Measurements from ENCODE around the gene NUAK1.

The NUAK1 gene

DNA sequence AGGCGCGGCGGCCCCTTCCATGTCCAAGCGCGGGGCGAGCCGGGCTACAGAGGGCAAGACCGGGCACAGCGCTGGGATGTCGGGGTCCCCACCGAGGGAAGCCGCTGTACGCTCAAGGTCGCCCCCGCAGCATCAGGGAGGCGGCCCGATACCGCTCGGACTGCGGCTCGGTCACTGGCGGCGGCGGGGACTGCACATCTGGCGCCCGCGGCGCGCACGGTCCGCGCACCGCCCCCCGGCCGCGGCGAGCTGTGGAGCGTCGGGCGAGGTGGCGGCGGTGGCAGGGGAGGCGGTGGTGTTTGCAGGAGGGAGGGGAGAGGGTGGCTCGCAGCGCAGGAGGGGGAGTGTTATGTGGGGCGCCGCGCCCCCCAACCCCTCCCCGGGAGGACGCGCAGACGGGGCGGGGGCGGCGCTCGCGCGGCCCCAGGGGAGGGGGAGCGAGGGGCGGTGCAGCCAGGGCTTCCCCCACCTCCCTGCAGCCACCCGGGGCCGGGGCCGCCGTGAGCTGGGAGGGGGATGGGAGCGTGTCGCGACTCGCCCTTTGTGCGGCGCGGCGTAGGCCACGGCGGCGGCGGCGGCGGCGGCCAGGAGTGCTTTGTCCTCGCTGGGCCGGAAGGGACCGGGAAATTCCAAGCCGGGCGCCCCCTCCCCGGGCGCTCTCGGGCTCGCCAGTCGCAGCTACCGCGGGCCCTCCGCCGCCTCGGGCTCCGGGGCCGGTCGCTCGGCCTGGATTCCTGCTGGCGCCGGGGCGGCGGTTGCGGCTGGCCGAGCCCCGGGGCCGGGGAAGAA lies at the start of gene NUAK1:
TSS of gene NUAK1 (minus strand) at position 322 of the 789 bp plus-strand sequence. CDS start at position 21, 301 bp downstream.
- FAIRE-seq = no peak

DNA sequence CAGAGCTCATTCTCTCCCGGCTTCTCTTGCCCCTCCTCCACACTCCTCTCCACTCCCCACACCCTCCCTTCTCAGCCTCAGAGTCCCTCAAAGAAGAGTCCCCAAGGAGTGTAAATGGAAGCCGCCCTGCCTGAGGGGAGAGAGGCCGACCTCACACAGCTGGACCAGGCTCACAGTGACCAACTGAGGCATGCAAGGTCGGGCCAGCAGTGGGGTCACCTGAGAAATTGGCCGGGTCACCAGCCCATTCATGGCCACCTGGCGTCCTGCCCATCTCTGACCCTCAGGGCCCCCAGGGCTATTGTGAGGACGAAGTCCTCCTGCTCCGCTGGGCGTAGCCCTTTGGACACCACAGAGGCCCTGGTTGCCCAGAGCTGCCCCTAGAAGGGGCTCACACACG lies 49.5 kb upstream of the NUAK1 start:
- FAIRE-seq = no peak

DNA sequence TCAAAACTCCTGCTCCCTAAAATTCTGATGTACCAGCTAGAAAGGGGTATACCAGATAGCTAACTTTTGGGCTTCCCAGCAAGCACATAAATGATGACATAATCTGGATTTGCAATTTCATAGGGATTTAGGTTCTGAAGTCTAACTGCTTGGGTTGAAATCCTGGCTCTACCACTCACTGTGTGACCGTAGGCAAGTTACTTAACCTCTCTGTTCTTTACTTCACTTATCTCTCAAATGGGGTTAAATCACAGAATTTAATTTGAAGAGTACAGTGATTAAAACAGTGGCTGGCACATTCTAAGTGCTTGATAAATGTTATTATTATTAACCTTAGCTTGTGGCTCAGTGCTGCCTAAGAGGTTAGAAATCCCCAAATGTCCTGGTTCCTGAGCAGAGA lies 49.1 kb upstream of the NUAK1 start:
- FAIRE-seq = no peak

DNA sequence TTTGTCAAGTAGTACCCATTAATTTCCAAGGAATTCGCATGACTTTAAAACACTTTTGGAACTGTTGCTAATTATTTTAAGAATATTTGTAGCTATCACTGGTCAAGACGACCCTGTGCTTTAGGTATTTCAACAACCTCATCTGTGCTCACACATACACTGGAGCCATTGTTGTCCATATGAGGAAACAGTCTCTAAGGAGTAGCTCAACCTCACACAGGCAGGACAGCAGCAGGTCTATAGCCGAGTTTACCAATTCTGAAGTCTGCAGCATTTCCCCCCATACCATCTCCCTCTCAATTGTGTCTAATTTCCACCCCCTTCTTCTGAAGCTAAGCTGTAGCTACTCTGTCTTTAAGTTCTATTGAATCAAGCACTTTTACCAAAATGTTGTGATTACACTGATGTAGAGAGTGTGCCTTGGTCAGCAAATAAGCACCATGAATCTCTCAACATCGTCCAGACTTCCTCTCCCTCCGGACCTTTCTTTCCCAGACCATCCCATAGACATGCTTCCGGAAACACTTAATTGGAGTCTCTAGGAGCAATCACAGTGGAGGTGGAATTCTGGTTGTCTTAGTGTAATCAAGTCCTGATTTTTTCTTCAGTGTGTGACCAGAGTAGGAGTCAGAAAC lies 48.5 kb upstream of the NUAK1 start:
- no peak for FAIRE-seq

DNA sequence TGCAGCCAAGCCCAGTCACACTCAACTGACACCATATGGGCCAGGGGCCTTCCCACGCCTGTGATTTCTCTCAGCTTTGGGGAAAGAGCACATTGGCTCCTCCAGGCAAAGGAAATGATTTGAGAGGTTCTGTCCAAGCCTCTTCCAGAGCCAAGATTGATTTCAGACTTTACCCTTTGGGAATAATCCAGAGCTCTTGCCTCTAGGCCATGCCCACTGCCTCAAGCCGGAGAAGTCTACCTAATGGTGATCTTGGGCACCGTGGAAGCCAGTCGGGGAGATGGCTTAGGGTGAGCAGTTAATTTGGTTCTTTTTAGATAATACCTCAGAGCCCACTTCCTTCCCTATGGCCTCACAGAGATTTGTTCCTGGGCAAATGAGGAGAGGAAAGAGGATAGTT lies 45.0 kb upstream of the NUAK1 start:
- no peak for FAIRE-seq

DNA sequence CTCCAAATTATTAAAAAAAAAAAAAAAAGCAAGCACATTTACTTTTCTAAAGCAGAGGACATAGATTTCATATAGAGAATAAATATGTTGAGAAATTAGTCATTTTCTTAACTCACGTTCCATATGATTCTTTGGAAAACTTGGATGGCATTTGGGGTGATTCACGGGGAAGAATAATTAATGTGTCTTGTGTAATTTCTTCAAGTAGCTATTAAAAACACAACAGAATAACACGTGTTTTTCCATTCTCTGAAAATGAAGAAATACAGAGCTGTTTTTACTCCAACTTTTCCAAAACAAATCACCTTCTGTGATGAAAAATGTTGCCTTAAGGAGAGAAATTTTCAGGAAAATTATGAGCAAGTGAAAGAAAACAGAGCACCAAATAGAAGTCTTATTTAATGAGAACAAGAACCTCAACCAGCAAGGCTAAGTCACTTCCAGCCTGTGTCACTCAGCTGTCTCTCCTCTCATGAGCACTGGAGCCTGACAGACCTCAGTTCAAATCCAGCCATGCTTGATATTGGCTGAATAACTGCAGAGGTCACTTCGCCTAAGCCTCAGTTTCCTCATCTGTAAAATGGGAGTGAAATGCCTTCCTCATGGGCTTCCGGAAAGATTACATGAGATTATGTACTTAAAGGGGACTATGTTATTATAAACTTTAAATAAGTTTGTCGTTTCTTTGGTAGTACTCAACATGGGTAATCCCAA lies 42.8 kb upstream of the NUAK1 start:
- no peak for FAIRE-seq

DNA sequence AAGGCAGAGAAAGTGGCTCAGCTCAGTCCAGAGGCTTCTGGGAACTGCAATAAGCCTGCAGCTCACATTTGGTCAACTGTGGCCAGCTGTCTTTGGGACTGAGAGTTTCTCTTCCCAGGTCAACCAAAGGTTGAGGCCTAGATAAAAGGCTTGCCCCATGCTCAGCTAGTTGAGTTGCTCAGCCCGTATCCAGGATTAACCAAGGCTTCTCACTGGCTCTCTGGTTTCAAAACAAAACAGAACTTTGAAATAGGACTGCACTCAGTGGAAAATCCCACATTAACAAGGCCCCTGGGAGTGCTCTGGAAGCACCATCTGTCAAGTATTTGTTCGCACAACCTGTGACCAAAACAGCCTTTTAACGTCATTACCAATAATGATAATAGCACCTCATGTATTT lies 40.3 kb upstream of the NUAK1 start:
- FAIRE-seq = no peak

DNA sequence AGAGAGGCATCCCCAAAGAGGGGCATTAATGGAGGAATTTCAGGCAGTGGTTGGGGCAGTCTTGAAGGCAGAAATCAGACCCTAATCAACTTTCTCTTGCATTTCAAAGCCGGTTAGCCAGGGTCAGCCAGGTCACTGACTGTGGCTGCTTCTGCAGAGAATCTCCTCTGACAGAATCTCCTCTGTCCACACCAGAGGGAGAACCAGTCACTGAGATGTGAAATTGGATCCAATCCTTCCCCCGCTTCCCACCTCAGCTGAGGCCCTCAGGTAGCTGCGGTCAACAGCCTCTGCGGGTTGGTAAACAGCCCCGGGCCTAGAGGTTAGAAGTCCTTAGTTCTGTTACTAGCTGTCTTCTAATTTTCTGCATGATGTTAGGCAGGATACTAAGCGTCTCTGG lies 39.8 kb upstream of the NUAK1 start:
- no peak for FAIRE-seq

DNA sequence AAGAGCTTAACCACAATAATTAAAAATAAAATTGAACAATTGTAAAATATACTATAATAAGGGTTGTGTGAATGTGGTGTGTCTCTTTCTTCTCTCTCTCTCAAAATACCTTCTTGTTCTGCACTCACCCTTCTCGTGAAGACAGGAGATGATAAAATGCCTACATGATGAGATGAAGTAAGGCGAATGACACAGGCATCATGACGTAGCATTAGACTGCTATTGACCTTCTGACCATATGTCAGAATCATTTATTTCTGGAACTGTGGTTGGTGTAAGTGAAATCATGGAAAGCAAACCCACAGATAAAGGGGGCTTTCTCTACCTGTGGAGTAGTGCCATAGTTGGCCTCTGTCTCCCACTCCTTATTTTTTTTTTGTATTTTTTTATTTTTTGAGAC lies 37.8 kb upstream of the NUAK1 start:
- FAIRE-seq = no peak

DNA sequence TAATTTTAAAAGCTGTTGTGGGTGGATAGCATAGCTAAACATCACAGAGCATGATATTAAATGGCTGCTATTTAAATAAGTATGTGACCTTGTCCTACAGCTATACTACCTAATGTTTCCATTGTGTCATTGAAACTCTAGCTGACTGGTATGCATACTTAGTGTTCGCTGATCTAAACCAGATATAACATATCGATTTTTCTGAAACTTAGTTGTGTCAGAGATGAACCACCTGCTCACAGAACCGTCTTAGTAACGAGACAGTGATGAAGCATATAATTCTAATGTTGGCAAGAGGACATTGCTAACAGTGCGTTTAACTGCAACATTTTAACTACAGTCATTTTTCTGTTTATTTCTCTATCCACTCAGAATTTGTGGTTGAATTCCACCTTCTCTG lies 36.1 kb upstream of the NUAK1 start:
- no peak for FAIRE-seq

DNA sequence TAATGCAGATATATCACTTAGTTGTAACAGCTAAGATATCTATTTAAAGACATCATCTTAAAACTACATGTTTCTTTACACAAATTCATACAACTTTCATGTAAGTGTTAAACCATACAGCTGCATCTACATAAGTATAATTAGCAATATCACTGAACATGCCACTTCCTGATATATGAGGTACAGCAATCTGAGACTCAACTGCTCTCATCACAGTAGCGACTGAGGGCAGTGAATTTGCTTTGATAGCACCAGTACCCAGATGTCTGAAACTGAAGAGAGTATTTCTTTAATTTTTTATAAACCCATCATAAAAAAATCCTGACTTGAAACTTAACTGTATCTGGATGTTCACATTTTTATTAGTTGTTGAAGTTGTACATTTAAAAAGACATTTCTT lies 34.7 kb upstream of the NUAK1 start:
- FAIRE-seq = peak; percentile 59

DNA sequence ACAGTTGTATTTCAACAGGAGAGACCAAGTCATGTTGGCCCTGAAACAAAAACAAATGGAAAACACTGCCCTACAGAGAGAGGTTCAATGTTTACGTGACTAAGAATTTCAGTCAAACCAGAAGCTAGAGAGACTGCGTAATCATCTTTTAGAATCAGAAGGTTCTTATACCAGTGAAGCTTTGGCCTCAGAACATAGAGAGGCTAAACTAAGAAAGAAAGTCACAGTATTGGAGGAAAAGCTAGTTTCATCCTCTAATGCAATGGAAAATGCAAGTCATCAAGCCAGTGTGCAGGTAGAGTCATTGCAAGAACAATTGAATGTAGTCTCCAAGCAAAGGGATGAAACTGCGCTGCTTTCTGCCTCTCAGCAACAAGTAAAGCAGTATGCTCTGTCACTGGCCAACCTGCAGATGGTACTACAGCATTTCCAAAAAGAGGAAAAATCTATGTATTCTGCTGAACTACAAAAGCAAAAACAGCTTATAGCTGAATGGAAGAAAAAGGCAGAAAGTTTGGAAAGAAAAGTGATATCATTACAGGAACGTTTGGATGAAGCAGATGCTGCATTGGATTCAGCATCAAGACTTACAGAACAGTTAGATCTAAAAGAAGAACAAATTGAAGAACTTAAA lies 32.5 kb upstream of the NUAK1 start:
- no peak for FAIRE-seq

DNA sequence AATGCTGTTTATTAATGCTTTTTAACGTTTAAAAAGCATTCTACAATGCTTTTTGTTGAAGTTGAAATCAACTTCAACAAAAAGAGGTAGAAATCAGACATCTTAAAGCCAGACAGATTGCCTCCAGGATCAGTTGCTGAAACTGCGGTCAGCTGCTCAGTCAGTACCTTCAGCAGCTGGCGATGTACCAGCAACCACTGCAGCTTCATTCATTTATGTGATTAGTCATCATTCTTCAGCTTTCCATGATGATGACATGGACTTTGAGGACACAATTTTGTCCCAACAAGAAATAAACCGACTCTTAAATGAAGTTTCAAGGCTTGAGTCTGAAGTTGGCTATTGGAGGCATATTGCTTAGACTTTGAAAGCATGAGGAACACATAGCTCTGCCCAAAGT lies 31.5 kb upstream of the NUAK1 start:
- FAIRE-seq = no peak

DNA sequence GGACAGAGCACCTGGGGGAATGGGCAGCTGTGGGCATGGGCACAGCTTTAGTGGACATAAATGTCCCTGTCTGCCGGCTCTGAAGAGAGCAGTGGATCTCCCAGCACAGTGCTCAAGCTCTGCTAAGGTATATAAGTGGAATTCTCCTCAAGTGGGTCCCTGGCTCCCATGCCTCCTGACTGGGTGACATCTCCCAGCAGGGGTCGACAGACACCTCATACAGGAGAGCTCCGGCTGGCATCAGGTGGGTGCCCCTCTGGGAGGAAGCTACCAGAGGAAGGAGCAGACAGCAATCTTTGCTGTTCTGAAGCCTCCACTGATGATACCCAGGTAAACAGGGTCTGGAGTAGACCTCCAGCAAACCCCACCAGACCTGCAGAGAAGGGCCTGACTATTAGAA lies 25.0 kb upstream of the NUAK1 start:
- no peak for FAIRE-seq

DNA sequence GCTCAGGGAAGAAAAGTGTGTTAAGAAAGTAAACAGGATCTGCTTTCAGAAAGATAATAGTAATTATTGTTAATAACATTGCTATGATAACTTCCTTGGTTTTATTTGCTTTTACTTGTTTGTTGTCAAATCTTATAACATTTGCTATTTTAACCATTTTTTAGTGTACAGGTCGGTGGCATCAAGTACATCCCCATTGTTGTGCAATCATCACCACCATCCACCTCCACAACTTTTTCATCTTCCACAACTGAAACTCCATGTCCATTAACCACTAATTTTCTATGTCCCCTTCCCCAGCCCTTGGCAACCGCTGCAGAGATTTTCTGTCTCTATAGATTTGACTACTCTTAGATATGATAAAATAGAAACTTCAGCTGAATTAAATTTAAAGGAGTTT lies 22.7 kb upstream of the NUAK1 start:
- no peak for FAIRE-seq

DNA sequence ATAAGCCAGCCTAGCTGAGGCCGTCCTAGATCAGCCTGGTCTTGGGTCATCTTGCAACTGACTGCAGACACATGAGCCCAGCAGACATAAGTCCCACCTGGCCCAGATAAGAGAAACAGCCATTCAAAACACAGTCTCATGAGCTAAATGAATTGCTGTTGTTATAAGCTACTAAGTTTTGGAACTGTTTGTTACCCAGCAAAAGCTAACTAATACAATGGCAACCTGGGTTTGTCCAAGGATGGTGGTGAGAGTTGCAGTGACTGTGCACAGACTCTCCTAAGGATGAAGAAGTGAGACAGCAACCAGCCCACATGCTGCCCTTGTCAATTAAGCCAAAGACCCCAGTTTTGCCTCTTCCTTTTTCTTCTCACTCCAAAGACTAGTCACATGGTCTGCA lies 22.2 kb upstream of the NUAK1 start:
- no peak for FAIRE-seq

DNA sequence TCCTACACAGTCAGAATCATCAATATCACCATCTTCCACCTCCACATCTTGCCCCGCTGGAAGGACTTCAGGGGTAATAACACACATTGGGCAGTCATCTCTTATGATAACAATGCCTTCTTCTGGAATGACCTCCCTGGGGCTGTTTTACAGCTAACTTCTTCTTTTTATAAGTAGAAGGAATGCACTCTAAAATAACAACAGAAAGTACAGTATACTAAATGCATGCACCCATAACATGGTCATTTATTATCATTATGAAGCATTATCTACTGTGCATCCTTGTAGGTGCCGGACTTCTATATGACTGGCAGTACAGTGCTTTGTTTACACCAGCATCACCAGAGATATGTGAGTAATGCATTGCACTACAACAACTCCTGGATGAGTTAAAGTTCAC lies 19.0 kb upstream of the NUAK1 start:
- no peak for FAIRE-seq

DNA sequence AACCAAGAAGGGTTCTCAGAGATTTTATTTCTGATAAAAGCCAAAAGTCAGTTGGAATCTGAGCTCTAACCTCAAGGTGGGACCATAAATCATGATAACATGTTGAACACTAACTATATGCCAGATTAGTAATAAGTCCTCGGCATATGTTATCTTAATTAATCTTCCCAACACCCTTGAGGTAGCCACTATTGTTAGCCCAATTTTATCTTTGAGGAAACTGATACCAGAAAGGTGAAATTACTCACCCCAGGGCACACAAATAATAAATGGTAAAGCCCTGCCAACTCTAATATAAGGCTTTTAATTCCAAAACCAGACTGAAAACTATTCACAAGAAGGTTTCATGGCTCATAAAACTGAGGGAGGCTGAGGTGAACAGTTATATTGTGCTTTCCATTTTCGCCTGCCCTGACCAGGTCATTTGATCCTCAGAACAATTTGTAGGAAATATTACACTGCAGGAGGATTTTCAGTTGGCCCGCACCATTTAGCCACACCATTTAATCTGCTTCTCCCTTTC lies 16.1 kb upstream of the NUAK1 start:
- no peak for FAIRE-seq

DNA sequence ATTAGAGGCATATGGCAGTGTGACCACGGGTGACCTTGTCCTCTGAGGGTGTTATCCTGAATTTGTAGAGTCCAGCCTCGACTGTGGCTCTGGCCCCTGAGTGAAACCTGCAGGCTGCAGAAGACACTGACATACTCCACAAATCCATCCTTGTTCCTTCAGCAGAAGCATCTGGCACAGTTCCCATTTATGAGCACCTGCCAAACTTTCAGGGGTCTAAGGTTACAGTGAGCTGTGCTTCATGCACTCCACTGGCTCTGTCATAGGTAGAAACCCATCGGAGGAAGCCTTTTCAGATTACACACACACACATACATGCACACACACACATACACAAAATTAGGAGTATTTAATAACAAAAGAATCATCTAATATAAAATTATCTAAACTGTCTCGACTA lies 13.6 kb upstream of the NUAK1 start:
- no peak for FAIRE-seq

DNA sequence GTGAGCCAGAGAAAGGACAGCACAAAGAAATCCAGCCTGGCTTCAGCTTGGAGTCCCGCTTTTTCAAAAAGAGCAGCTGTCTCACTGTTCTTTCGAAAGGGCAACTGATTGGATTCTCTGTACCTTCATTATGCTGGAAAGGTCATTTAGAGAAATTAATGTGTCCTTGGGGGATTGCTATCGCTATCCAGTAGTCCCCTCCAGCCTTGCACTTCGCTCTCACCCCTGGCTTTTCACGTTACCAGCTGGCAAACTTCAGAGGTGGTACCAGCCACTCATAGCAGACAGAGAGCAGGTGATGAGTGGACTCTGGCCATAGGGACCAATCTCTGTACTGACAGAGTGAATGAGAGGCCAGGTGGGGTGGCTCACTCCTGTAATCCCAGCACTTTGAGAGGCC lies 11.8 kb upstream of the NUAK1 start:
- no peak for FAIRE-seq

DNA sequence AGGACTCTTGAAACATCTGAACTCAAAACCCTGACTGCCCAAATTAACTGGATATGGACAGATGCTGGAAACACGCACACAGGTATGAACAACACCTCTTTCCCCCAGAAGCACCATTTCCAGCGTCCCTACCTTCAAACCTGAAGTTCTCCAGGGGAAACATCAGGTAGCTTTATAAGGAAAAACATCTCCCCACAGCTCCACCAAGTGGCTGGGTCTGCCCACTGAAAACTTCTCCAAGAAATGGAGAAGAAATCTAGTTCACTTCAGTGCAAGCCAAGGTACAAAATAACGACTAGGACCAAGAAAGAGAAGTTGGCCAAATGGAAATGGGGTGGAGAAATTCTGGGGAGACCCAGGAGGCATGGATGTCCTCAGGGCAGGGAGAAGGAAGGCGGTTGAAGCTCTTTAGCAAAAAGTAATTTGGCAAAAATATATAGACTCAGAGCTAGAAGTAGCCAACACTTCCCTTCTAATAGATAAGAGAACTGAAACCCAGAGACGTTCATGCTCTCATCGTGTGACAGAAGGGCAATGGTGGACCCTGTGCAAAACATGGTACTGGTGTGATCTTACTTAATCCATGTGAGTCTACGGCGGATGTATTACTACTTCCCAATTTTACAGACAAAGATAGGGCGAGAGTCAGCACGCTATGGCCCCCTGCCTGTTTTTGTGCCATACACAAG lies 10.5 kb upstream of the NUAK1 start:
- FAIRE-seq = no peak

DNA sequence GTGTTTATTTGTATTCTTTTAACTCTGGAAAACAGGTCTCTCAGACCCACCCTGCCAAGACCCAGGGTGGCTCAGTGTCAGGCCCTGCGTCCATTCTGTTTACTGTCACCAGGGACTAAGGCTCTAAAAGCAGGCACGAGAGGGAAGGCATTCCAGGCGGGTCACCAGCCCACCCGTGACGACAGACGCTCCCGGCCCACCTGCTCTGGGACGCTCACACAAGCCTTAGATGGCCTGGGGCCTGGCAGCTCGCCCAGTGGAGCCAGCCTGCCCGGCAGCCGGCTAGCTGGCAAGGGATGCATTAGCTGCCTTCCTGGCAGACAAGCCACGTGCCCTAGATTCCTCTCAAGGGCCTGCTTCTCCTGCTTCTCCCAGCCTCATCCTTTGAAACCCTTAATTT lies 9.2 kb upstream of the NUAK1 start:
- no peak for FAIRE-seq

DNA sequence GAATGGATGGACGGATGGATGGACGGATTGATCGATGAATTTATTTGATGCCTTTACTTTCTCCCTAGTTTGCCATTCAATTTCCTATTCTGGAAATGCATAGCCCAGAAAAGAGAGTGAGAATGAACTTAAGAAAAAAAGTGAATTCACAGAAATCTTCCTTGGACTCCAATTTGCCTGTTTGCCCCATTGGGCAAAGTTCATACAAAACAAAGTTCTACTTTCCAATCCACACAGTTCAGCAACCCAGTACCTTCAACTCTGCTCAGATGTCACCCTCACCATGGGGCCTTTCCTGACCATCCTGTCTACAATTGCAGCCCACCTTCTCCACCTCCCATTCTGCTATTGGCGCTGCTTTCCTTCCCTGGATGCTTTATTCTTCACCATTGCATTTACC lies 8.2 kb upstream of the NUAK1 start:
- FAIRE-seq = no peak

Data from A204.1 (cell line).